GM23338 (cell line): ENCODE data around the gene UGCG. TPM values are rescaled to one million over a fixed set of nuclear protein-coding genes. Genes with fewer than 3 reads are reported as not detected.
"Not testable (repeated sequence)": the region's sequence is repeated elsewhere in the genome, so short reads cannot be mapped to it uniquely, and the experiment has no call there.

Experiments
- ATAC-seq: fragments of 200-7000 bp; cut with Tn5 transposase; 3 replicates; pipeline ENCODE4 v1.9.1; 2020
- DNase-seq: peaks from one replicate; pipeline ENCODE4 v3.0.0-alpha.2; 2015; ENCODE audit warnings: low spot score
- H2AFZ ChIP-seq: fragments of 200-600 bp; sonication (generic); 2 replicates; pipeline ENCODE4 v1.8.0; 2016; ENCODE audit warnings: antibody characterized with exemption, mild to moderate bottlenecking, moderate library complexity
- H3F3A ChIP-seq: fragments of 200-600 bp; sonication (generic); replicated peaks from 2 replicates; pipeline ENCODE4 v1.8.0; 2017; ENCODE audit warnings: antibody characterized with exemption, mixed run types, low read depth
- H3K27ac ChIP-seq: fragments of 200-600 bp; sonication (generic); 2 replicates; pipeline ENCODE4 v1.6.1; 2016; ENCODE audit warnings: low read depth
- H3K27me3 ChIP-seq: fragments of 200-600 bp; sonication (generic); 2 replicates; pipeline ENCODE4 v1.8.0; 2016; ENCODE audit warnings: mild to moderate bottlenecking, mixed run types, moderate library complexity; ENCODE audit not compliant: insufficient read depth
- H3K36me3 ChIP-seq: fragments of 200-600 bp; sonication (generic); 2 replicates; pipeline ENCODE4 v1.8.0; 2016; ENCODE audit warnings: mild to moderate bottlenecking; ENCODE audit not compliant: insufficient read depth
- H3K4me1 ChIP-seq: fragments of 200-600 bp; sonication (generic); 2 replicates; pipeline ENCODE4 v1.8.0; 2016; ENCODE audit warnings: mild to moderate bottlenecking, moderate library complexity; ENCODE audit not compliant: insufficient read depth
- H3K4me2 ChIP-seq: fragments of 200-600 bp; sonication (generic); 2 replicates; pipeline ENCODE4 v1.7.1; 2017; ENCODE audit warnings: mixed run types
- H3K4me3 ChIP-seq: fragments of 200-600 bp; sonication (generic); 2 replicates; pipeline ENCODE4 v1.6.1; 2016; ENCODE audit warnings: mixed run types
- H3K79me2 ChIP-seq: fragments of 200-600 bp; sonication (generic); replicated peaks from 2 replicates; pipeline ENCODE4 v1.8.0; 2017; ENCODE audit warnings: mild to moderate bottlenecking; ENCODE audit not compliant: insufficient read depth
- H3K9me2 ChIP-seq: fragments of 200-600 bp; sonication (generic); 2 replicates; pipeline ENCODE4 v1.8.0; 2017; ENCODE audit not compliant: insufficient read depth
- H4K20me1 ChIP-seq: fragments of 200-600 bp; sonication (generic); replicated peaks from 2 replicates; pipeline ENCODE4 v1.8.0; 2017; ENCODE audit warnings: mild to moderate bottlenecking; ENCODE audit not compliant: insufficient read depth
- H3K27ac Mint-ChIP-seq: 2 replicates; pipeline ENCODE4 v1.8.0; 2020; ENCODE audit warnings: inconsistent platforms, mild to moderate bottlenecking, moderate library complexity, mixed read lengths
- H3K27me3 Mint-ChIP-seq: 3 replicates; pipeline ENCODE4 v1.8.0; 2022; ENCODE audit warnings: low read depth, mild to moderate bottlenecking, moderate library complexity, mixed read lengths, inconsistent platforms; ENCODE audit not compliant: insufficient read depth, poor library complexity
- H3K36me3 Mint-ChIP-seq: 3 replicates; pipeline ENCODE4 v1.8.0; 2021; ENCODE audit warnings: low read depth, mild to moderate bottlenecking, inconsistent platforms, moderate library complexity, mixed read lengths
- H3K4me1 Mint-ChIP-seq: 3 replicates; pipeline ENCODE4 v1.8.0; 2020; ENCODE audit warnings: mild to moderate bottlenecking, inconsistent platforms, mixed read lengths
- H3K4me3 Mint-ChIP-seq: 3 replicates; pipeline ENCODE4 v1.8.0; 2021; ENCODE audit warnings: moderate library complexity, mild to moderate bottlenecking, inconsistent platforms, mixed read lengths
- H3K9me3 Mint-ChIP-seq: 3 replicates; pipeline ENCODE4 v1.8.0; 2020; ENCODE audit warnings: moderate library complexity, mild to moderate bottlenecking, inconsistent platforms, mixed read lengths
- EZH2 ChIP-seq: fragments of 200-600 bp; sonication (generic); IDR thresholded peaks from one replicate; pipeline ENCODE4 v1.8.0; 2017; ENCODE audit warnings: antibody characterized with exemption, mild to moderate bottlenecking, low read depth; ENCODE audit not compliant: unreplicated experiment
- EZH2phosphoT487 ChIP-seq: fragments of 200-600 bp; sonication (generic); IDR thresholded peaks from one replicate; pipeline ENCODE4 v1.8.1; 2018; ENCODE audit warnings: antibody characterized with exemption; ENCODE audit not compliant: unreplicated experiment
- JUNB ChIP-seq: IDR thresholded peaks from one replicate; pipeline ENCODE4 v1.6.1; 2016; ENCODE audit warnings: antibody characterized with exemption; ENCODE audit not compliant: unreplicated experiment
- NANOG ChIP-seq: IDR thresholded peaks from 2 replicates; pipeline ENCODE4 v1.6.1; 2016; ENCODE audit warnings: antibody characterized with exemption, borderline replicate concordance
- ZNF114 ChIP-seq: fragments of 250-450 bp; sonication (Bioruptor Pico); IDR thresholded peaks from 2 replicates; pipeline ENCODE4 v1.5.0; 2020; ENCODE audit warnings: mild to moderate bottlenecking, moderate library complexity
- ZNF331 ChIP-seq: fragments of 250-450 bp; sonication (Bioruptor Pico); IDR thresholded peaks from 2 replicates; pipeline ENCODE4 v1.5.0; 2020; ENCODE audit warnings: low read depth, mild to moderate bottlenecking, moderate library complexity
- ZNF462 ChIP-seq: fragments of 250-450 bp; sonication (Bioruptor Pico); IDR thresholded peaks from 2 replicates; pipeline ENCODE4 v1.5.0; 2020; ENCODE audit warnings: mild to moderate bottlenecking, moderate library complexity
- polyA plus RNA-seq: library from polyadenylated mRNA; unstranded; fragments of >200 nt; fragmentation: Nextera tagmentation; extraction: Ambion mirVana; gene quantifications from 2 replicates; pipeline ENCODE4 v1.2.1, GENCODE V29; 2016
- total RNA-seq: library from RNA; depleted of rRNA; stranded (reverse); fragments of >200 nt; shearing (Covaris generic); gene quantifications from 2 replicates; pipeline ENCODE4 v1.2.3, GENCODE V29; 2014
- TF ChIP-seq, protein P1 (sequence below): IDR thresholded peaks from one replicate; pipeline ENCODE4 v1.6.1; 2018; ENCODE audit warnings: antibody characterized with exemption; ENCODE audit not compliant: unreplicated experiment
- TF ChIP-seq, protein P2 (sequence below), 2 experiments: fragments of 200-600 bp in 1 of 2; sonication (generic) in 1 of 2; conservative IDR thresholded peaks; 2 replicates each; pipeline versions ENCODE4 v1.5.1 to v1.6.1; 2016 to 2017; ENCODE audit warnings: antibody characterized with exemption in 2 of 2, low read depth in 2 of 2, mild to moderate bottlenecking in 2 of 2, moderate library complexity in 1 of 2

Gene UGCG
- total and polyA plus RNA-seq, 2 experiments from 2014 or later = 30.4 to 44.9 TPM

DNA sequence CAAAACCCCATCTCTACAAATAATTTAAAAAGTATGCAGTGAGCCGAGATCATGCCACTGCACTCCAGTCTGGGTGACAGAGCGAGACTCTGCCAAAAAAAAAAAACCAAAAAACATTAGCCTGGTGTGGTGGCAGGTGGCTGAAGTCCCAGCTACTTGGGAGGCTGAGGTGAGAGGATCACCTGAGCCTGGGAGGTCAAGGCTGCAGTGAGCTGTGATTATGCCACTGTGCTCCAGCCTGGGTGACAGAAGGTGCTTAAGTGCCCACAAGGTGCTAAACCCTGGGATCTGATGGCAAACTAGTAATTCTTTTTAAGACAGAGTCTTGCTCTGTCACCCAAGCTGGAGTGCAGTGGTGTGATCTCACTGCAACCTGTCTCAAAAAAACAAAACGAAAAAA lies 5.7 kb upstream of the UGCG start:
- not testable (repeated sequence) for H3K4me1 Mint-ChIP-seq, ATAC-seq, H3K27me3 ChIP-seq, H3K36me3 Mint-ChIP-seq, H3K4me3 ChIP-seq, H3K27ac ChIP-seq, H3F3A ChIP-seq, H3K4me3 Mint-ChIP-seq, H3K4me2 ChIP-seq, H3K36me3 ChIP-seq, H4K20me1 ChIP-seq, H3K9me3 Mint-ChIP-seq, H3K9me2 ChIP-seq, DNase-seq, H3K4me1 ChIP-seq, H3K79me2 ChIP-seq, H2AFZ ChIP-seq, H3K27me3 Mint-ChIP-seq, H3K27ac Mint-ChIP-seq

- DNase-seq = no peak
- Histone ChIP-seq H3F3A (no peaks in the 10 kb centered on the region), H3K4me3 (no peak overlapping the region), H3K4me2 (no peak overlapping the region), H4K20me1 (no peaks in the 10 kb centered on the region), H3K4me1 (no peaks in the 10 kb centered on the region; the same call in 1 of the 2 replicates), H2AFZ (no peak overlapping the region), H3K36me3 (no peaks in the 10 kb centered on the region), H3K9me2 (no peaks in the 10 kb centered on the region), H3K27ac (no peak overlapping the region), H3K79me2 (no peaks in the 10 kb centered on the region), H3K27me3 (no peaks in the 10 kb centered on the region)
- Mint-ChIP-seq H3K27me3 (peaks cover 4% of the 10 kb centered on the region), H3K4me1 (peaks cover 5% of the 10 kb centered on the region; the same call in 1 of the 3 replicates), H3K36me3 (no peaks in the 10 kb centered on the region), H3K9me3 (no peaks in the 10 kb centered on the region), H3K27ac (no peak overlapping the region), H3K4me3 (no peak overlapping the region)
- ATAC-seq = no peak
- TF ChIP-seq ZNF462 (no peak), ZNF114 (CRISPR knock-in tag) (no peak), ZNF331 (no peak), EZH2phosphoT487 (no peak), JUNB (no peak), EZH2 (no peak), NANOG (no peak)
- TF ChIP-seq, protein P1, sequence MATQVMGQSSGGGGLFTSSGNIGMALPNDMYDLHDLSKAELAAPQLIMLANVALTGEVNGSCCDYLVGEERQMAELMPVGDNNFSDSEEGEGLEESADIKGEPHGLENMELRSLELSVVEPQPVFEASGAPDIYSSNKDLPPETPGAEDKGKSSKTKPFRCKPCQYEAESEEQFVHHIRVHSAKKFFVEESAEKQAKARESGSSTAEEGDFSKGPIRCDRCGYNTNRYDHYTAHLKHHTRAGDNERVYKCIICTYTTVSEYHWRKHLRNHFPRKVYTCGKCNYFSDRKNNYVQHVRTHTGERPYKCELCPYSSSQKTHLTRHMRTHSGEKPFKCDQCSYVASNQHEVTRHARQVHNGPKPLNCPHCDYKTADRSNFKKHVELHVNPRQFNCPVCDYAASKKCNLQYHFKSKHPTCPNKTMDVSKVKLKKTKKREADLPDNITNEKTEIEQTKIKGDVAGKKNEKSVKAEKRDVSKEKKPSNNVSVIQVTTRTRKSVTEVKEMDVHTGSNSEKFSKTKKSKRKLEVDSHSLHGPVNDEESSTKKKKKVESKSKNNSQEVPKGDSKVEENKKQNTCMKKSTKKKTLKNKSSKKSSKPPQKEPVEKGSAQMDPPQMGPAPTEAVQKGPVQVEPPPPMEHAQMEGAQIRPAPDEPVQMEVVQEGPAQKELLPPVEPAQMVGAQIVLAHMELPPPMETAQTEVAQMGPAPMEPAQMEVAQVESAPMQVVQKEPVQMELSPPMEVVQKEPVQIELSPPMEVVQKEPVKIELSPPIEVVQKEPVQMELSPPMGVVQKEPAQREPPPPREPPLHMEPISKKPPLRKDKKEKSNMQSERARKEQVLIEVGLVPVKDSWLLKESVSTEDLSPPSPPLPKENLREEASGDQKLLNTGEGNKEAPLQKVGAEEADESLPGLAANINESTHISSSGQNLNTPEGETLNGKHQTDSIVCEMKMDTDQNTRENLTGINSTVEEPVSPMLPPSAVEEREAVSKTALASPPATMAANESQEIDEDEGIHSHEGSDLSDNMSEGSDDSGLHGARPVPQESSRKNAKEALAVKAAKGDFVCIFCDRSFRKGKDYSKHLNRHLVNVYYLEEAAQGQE = no peak
- TF ChIP-seq, protein P2, sequence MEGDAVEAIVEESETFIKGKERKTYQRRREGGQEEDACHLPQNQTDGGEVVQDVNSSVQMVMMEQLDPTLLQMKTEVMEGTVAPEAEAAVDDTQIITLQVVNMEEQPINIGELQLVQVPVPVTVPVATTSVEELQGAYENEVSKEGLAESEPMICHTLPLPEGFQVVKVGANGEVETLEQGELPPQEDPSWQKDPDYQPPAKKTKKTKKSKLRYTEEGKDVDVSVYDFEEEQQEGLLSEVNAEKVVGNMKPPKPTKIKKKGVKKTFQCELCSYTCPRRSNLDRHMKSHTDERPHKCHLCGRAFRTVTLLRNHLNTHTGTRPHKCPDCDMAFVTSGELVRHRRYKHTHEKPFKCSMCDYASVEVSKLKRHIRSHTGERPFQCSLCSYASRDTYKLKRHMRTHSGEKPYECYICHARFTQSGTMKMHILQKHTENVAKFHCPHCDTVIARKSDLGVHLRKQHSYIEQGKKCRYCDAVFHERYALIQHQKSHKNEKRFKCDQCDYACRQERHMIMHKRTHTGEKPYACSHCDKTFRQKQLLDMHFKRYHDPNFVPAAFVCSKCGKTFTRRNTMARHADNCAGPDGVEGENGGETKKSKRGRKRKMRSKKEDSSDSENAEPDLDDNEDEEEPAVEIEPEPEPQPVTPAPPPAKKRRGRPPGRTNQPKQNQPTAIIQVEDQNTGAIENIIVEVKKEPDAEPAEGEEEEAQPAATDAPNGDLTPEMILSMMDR (conservative IDR thresholded peaks at IDR 0.05; ENCODE audit: low read depth in 2 of 2) = no peak
Observed at GRCh38 chr9:111891910-111892499, 4.6 kb upstream of the UGCG start.
